Fibroblast of skin of back (primary cell): ENCODE data around the gene KIF5A.
"Not testable (repeated sequence)": the region's sequence is repeated elsewhere in the genome, so short reads cannot be mapped to it uniquely, and the experiment has no call there.

ENCODE experiments used
- DNase-seq: peaks from one replicate; pipeline ENCODE4 v3.0.0-alpha.2; 2013

The KIF5A gene

DNA sequence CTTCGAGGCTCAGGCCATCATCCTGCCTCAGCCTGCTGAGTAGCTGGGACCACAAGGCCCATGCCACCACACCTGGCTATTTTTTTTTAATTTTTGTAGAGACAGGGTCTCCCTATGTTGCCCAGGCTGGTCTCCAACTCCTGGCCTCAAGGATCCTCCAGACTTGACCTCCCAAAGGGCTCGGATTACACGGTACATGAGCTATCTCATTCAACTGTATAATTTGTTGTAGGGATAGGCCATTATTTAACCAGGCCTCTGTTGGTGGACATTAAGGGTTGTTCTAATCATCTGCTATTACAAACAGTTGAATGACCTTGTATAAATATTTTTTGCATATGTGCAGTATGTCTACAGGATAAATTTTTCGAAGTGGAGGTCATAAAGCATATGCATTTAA is 9.0 kb downstream of the KIF5A start:
- DNase-seq, result no peak

DNA sequence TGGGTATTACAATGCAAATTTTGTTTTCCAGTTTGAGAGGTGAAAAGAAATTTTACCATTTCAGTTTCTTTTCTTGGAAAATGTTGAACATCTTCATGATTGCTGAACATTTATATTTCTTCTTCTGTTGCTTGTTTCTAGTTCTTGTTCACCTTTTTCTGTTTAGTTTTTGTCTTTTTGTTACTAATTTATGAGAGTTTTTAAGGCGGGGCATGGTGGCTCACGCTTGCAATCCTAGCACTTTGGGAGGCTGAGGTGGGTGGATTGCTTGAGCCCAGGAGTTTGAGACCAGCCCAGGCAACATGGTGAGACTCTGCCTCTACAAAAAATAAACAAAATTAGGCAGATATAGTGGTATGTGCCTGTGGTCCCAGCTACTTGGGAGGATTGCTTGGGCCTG is 10.7 kb downstream of the KIF5A start:
- DNase-seq, result no peak

GRCh38 chr12:57561117-57561516 is 11.3 kb downstream of the KIF5A start:
- DNase-seq, result peak; percentile 41

GRCh38 chr12:57563358-57563757 is 13.5 kb downstream of the KIF5A start:
- DNase-seq, result no peak

DNA sequence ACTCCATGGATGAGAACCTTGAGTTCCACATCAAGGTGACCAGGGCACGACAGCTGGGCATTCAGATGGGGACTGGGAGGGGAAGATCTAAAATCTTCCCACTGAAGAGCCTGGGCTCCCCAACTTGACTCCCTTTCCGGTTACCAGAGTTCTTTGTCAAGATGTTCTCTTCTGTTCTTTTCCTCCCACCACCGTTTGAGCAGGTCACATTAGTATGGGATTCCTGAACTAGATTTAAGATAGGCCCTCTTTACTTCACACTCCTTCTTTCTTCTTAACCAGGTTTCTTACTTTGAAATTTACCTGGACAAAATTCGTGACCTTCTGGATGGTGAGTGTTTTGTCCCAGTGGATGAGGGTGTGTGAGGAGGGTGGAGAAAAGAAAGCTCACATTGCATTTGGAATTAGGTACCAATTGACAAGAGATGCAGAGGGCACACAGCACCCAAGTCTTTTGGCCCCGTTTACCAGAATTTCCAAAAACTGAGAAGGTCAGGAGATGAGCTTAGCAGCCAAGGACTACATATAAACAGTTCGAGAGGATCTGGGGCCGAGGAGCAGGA is 14.4 kb downstream of the KIF5A start:
- no peak for DNase-seq

GRCh38 chr12:57568838-57569237 is 19.0 kb downstream of the KIF5A start:
- DNase-seq, result no peak

GRCh38 chr12:57569858-57570257 is 20.0 kb downstream of the KIF5A start:
- DNase-seq, result no peak

GRCh38 chr12:57570438-57570837 is 20.6 kb downstream of the KIF5A start:
- DNase-seq, result not testable (repeated sequence)

DNA sequence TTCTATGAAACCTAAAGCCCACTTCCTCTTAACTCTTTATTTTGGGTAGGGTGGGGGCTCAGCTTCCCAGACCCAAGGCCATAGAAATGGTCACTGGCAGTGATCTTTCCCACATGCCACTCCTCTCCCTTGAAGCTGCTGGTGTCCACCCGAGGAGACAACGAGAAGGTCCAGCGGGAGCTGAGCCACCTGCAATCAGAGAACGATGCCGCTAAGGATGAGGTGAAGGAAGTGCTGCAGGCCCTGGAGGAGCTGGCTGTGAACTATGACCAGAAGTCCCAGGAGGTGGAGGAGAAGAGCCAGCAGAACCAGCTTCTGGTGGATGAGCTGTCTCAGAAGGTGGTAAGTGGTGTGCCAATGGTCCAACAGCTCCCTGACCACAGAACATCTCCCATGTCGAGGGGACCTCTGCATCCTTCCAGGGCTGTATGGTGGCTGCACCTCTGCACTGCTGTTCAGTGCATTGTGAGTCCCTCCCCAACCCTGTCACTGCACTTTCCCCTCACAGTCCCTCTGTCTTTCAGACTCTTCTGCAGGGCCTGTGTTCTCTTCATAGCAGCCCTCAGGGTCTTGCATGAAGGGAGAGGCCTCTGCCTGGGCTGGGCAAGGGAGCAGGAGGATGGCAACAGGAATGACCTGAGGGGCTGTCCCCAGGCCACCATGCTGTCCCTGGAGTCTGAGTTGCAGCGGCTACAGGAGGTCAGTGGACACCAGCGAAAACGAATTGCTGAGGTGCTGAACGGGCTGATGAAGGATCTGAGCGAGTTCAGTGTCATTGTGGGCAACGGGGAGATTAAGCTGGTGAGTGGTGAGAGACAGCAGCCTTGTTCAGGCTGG is 22.3 kb downstream of the KIF5A start:
- DNase-seq, result no peak

GRCh38 chr12:57574795-57575194 is 25.0 kb downstream of the KIF5A start:
- no peak for DNase-seq

DNA sequence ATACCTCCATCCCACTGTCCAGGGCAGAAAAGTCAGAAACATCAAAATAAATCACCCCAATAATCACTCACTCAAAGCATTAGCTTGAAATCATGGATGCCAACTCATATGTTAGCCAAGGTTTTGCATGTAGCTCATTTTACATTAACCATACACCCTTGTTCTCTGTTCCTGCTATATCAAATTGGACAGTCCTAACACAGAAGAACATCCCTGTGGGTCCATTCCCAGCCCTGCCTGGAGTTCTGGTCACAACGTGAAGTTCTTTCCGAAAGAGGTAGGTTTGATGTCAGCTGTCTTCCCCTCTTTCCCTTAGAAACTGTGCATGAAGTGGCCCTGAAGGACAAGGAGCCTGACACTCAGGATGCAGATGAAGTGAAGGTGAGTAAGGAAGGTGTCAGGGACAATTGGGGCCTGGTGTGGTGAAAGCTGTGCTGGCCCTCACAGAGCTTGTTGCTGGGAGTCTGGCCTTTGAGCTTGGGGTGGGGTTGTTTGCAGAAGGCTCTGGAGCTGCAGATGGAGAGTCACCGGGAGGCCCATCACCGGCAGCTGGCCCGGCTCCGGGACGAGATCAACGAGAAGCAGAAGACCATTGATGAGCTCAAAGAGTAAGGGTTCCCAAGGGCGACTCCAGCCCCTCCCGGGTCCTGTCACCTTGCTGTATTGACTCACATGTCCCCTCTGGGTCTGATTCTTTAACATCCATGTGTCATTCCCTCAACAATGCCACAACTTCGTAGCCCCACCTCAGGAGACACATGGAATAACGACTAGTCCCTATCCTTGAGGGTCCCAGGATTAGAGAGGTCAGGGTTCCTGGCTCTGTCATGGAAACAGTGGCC is 26.1 kb downstream of the KIF5A start:
- no peak for DNase-seq

GRCh38 chr12:57576613-57577160 is 26.8 kb downstream of the KIF5A start:
- peak; percentile 32 for DNase-seq

GRCh38 chr12:57577981-57578758 is 28.3 kb downstream of the KIF5A start:
- no peak for DNase-seq

- DNase-seq, result peak; percentile 20
Observed at GRCh38 chr12:57579011-57579410, 29.2 kb downstream of the KIF5A start.

GRCh38 chr12:57579677-57580465 is 30.0 kb downstream of the KIF5A start:
- DNase-seq, result no peak

DNA sequence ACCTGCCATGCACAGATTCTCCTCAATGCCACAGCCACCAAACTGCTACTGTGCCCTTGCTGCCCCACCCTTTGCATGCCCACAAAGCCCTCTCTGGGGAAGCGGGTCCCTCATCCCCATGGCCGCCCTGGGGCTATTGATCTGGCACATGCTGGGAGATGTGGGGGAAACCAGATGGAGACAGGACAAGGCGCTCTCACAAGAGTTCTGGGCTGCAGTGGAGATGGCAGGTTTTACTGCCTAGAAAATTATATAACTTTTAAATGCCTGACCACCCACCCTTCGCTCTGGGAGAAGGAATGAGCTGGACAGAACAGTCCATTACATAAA is 30.6 kb downstream of the KIF5A start:
- DNase-seq, result no peak

DNA sequence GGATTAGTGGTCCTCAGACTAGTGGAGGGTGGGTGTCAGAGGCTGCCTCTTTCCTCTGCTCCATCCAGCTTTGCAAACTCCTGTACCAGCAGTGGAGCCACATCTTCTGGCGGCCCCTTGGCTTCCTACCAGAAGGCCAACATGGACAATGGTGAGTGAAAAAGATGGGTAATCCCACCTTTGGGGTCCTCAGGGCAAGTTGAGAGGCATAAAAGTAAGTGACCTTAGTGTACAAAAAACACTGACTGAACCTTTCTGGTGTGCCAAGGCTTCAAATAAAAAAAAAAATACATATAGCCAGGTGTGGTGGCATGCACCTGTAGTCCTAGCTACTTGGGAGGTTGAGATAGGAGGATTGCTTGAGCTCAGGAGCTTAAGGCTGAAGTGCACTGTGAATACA is 32.0 kb downstream of the KIF5A start:
- DNase-seq, result no peak

DNA sequence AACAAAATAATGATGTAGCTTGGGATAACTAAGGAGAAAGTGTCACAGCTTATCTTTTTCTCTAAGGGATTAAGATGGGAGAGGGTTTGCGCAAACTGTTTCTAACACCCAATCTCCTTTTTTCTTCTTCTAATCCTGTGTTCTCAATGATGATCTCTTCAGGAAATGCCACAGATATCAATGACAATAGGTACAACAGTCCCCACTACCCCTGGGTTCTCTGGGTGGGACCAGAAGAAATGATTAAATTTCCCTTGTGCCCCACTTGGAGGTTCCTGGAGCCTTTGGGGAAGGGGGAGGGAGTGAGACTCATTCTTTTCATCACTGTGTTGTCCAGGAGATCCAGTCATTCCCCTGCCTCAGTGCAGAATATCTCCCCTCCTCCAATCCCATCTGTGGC is 32.6 kb downstream of the KIF5A start:
- DNase-seq, result no peak

DNA sequence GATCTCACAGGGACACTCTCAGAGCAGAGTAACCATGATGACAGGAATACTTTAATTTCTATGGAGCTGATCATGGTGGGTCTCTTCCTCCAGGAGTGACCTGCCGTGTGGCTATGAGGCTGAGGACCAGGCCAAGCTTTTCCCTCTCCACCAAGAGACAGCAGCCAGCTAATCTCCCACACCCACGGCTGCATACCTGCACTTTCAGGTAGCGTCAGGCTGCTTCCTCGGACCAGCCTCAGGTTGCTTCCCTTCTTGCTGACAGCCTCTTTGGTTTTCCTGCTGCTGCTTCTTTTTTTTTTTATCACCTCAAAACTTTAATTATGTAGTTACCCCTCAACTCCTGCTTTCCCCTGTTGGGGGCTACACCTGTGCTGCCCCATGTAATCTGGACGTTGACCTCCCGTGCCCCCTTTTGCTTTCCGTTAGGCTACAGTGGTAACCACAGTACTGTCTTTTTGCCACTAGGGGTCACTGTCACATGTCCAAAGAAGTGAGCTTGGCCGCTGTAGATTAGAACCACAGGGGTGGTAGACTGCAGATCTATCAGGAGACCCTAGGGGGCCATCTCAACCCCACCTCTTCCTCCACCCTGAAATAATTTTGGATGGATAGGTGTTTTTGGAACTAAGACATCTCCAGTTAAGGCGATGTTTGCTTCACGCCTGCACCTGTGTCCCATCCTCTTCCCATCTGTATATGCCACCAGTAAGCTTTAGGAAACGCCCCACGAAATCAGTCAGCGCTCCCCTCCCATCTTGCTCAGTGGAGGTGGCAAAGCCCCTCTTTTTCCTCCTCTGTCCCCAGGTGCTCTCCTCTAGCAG is 33.4 kb downstream of the KIF5A start:
- peak; percentile 77 for DNase-seq

- no peak for DNase-seq
Observed at GRCh38 chr12:57584050-57584449, 34.2 kb downstream of the KIF5A start.

DNA sequence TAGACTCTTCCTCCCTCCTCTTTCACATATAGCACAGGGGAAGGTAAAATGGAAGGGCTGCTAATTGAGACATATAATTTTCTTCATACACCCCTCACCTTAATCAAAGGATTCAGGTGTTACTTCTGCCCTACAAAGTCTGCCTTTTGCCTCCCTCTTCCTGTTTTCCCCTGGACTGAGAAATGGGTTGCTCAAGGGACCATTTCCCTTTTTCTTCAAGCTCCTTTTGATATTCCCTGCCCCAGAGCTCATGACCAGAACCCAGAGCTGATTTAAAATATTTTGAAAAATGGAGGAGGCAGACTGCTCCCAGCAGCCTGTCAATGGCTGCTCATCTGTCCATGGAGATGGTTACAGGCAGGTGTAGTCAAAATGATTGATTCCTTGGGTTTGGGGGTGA is 34.8 kb downstream of the KIF5A start:
- no peak for DNase-seq
